ENCODE measurements around the gene PAOX.

- TF ChIP-seq CTCF (IDR thresholded peaks at IDR 0.05) (no peak), POLR2A (IDR thresholded peaks at IDR 0.05) (no peak)
Observed at GRCh38 chr10:133343558-133343957, 35.5 kb upstream of the PAOX start.
